ENCODE data around the gene MOB2.

GRCh38 chr11:1428762-1429316 is 57.7 kb downstream of the MOB2 start:
- no peak for TF ChIP-seq NCOR1 (IDR thresholded peaks at IDR 0.05; ENCODE audit: borderline replicate concordance, low read length)
- no peak for TF ChIP-seq ZNF792 (CRISPR knock-in tag; IDR thresholded peaks at IDR 0.05)
- TF ChIP-seq ZNF589 (CRISPR knock-in tag; conservative IDR thresholded peaks at IDR 0.05), result no peak
- TF ChIP-seq POGZ (CRISPR knock-in tag; IDR thresholded peaks at IDR 0.05), result no peak
- TF ChIP-seq ELF1 (CRISPR knock-in tag; IDR thresholded peaks at IDR 0.05), result no peak
- TF ChIP-seq TOPORS (CRISPR knock-in tag; IDR thresholded peaks at IDR 0.05), result no peak
- TF ChIP-seq ATF1 (CRISPR knock-in tag; IDR thresholded peaks at IDR 0.05), result no peak
